Keratinocyte (primary cell): ENCODE measurements around the gene CCND1. TPM values are rescaled to one million over a fixed set of nuclear protein-coding genes. Genes with fewer than 3 reads are reported as not detected.

ENCODE experiments used
- DNase-seq: peaks from one replicate; pipeline ENCODE4 v3.0.0-alpha.2; 2011; ENCODE audit warnings: low read depth, missing footprints, low spot score
- FAIRE-seq: peaks from 2 replicates; lab custom pipeline; 2011; peaks lifted over from hg19 to GRCh38; lab: Jason Lieb, UNC
- H2AFZ ChIP-seq: 2 replicates; pipeline ENCODE4 v1.6.0; 2012; ENCODE audit warnings: low read length, control low read depth, inconsistent platforms; ENCODE audit not compliant: control insufficient read depth
- H3K27ac ChIP-seq: 2 replicates; pipeline ENCODE4 v1.5.1; 2011; ENCODE audit warnings: low read length; ENCODE audit not compliant: control insufficient read depth, insufficient read depth
- H3K27me3 ChIP-seq: 3 replicates; pipeline ENCODE4 v1.6.0; 2011; ENCODE audit warnings: low read length; ENCODE audit not compliant: control insufficient read depth, insufficient read depth; ENCODE audit errors: extremely low read depth
- H3K36me3 ChIP-seq, 2 experiments: 2 replicates in 1 of 2; 3 replicates in 1 of 2; pipeline ENCODE4 v1.5.1; 2011; ENCODE audit warnings: low read length in 2 of 2, mild to moderate bottlenecking in 1 of 2; ENCODE audit not compliant: control insufficient read depth in 2 of 2, insufficient read depth in 2 of 2; ENCODE audit errors: extremely low read depth in 1 of 2
- H3K4me1 ChIP-seq: 3 replicates; pipeline ENCODE4 v1.5.1; 2011; ENCODE audit warnings: low read length; ENCODE audit not compliant: control insufficient read depth, insufficient read depth; ENCODE audit errors: extremely low read depth
- H3K4me2 ChIP-seq: 3 replicates; pipeline ENCODE4 v1.6.0; 2011; ENCODE audit warnings: low read depth, low read length; ENCODE audit not compliant: control insufficient read depth, insufficient read depth; ENCODE audit errors: extremely low read depth
- H3K4me3 ChIP-seq, 3 experiments: fragments of 200-600 bp in 1 of 3; sonication (generic) in 1 of 3; 2 replicates in 2 of 3; 3 replicates in 1 of 3; pipeline ENCODE4 v1.5.1; 2011 to 2016; ENCODE audit warnings: low read length in 3 of 3, mild to moderate bottlenecking in 3 of 3, control low read depth in 2 of 3, inconsistent platforms in 1 of 3, low read depth in 1 of 3, mixed read lengths in 1 of 3, mixed run types in 1 of 3, moderate library complexity in 1 of 3; ENCODE audit not compliant: control insufficient read depth in 2 of 3, insufficient read depth in 2 of 3; ENCODE audit errors: extremely low read depth in 1 of 3
- H3K79me2 ChIP-seq: 2 replicates; pipeline ENCODE4 v1.6.0; 2012; ENCODE audit warnings: low read length; ENCODE audit not compliant: control insufficient read depth, insufficient read depth
- H3K9ac ChIP-seq: 3 replicates; pipeline ENCODE4 v1.6.0; 2011; ENCODE audit warnings: low read length; ENCODE audit not compliant: control insufficient read depth, insufficient read depth; ENCODE audit errors: extremely low read depth
- H3K9me1 ChIP-seq: 3 replicates; pipeline ENCODE4 v1.6.0; 2011; ENCODE audit warnings: low read length; ENCODE audit not compliant: control insufficient read depth, insufficient read depth; ENCODE audit errors: extremely low read depth
- H3K9me3 ChIP-seq: 2 replicates; pipeline ENCODE4 v1.5.1; 2012; ENCODE audit warnings: low read depth, low read length; ENCODE audit not compliant: control insufficient read depth
- H4K20me1 ChIP-seq: 3 replicates; pipeline ENCODE4 v1.6.0; 2011; ENCODE audit warnings: low read length; ENCODE audit not compliant: control insufficient read depth, insufficient read depth; ENCODE audit errors: extremely low read depth
- EZH2 ChIP-seq: IDR thresholded peaks from one replicate; pipeline ENCODE4 v1.6.1; 2012; ENCODE audit warnings: inconsistent platforms, mild to moderate bottlenecking, low read length, moderate library complexity
- dilution Hi-C: fragments of 300-500 bp; cut with MboI; formaldehyde crosslinking; loops from one replicate; pipeline ENCODE4 v1.7.0; 2020; ENCODE audit warnings: low sequenced_read_pairs; ENCODE audit not compliant: extremely low pct_ligation_motif_present
- polyA plus RNA-seq, 5 experiments: library from polyadenylated mRNA; depleted of rRNA in 3 of 5; stranded (reverse) in 3 of 5; stranded (forward) in 1 of 5; unstranded in 1 of 5; fragments of >200 nt; gene quantifications; 1 replicate in 1 of 5; 2 replicates in 3 of 5; 3 replicates in 1 of 5; pipeline versions ENCODE4 v1.2.1 to v1.2.3, GENCODE V29; 2011 to 2012; ENCODE audit warnings: missing spikeins in 2 of 5, low read depth in 1 of 5, low replicate concordance in 1 of 5
- TF ChIP-seq, protein P1 (sequence below), 3 experiments: IDR thresholded peaks in 1 of 3; conservative IDR thresholded peaks in 1 of 3; optimal IDR thresholded peaks in 1 of 3; 2 replicates in 2 of 3; 3 replicates in 1 of 3; pipeline versions ENCODE3 to v1.5.1; 2011; ENCODE audit warnings: low read length in 3 of 3, mild to moderate bottlenecking in 3 of 3, moderate library complexity in 2 of 3, control low read depth in 1 of 3, inconsistent platforms in 1 of 3; ENCODE audit not compliant: insufficient read depth in 2 of 3; ENCODE audit errors: extremely low read depth in 1 of 3

The CCND1 gene
- polyA plus RNA-seq, 1 donor (not counting 4 experiments of a cell fraction or from before 2014, with no cell fraction given) = 124 TPM

DNA sequence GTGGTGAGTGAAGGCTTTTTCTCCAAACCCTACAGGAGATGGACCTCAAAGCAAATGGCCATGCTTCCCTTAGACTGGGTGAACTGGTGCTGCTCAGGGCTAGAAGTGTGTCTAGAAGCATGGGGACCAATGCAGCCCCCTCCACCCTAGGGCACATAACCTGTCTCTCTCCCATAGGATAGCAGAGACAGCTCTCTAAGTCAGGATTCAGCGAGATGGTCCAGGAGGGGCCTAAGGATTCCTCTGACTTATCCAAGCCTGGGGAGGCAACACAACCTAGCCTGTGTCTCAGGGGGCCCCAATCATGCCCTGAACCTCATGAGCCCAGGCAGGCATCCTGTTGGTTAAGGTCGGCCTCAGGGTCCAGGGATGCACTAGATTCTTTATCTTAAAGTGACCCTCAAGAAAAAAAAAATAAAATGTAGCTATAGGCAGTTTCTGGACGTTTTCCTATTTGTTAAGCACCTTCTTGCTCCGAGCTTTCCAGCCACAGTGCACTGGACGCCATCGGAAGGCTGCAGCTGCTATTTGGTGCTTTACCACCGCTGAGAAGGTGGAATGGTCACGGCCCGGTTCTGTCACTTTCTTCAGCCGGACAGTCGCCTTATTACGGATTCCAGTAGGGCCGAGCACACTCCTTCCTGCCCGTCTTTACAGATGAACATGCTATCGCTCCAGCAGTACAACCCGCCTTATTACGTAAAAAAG is 5.0 kb upstream of the CCND1 start:
- no peak overlapping the region for H3K27ac ChIP-seq
- H3K27me3 ChIP-seq = peaks cover 12% of the 10 kb centered on the region
- no peak overlapping the region for H3K9ac ChIP-seq
- H3K4me2 ChIP-seq = peak overlapping the region; percentile 99
- H2AFZ ChIP-seq = no peak overlapping the region
- H3K36me3 ChIP-seq = no peaks in the 10 kb centered on the region
- TF ChIP-seq, protein P1, sequence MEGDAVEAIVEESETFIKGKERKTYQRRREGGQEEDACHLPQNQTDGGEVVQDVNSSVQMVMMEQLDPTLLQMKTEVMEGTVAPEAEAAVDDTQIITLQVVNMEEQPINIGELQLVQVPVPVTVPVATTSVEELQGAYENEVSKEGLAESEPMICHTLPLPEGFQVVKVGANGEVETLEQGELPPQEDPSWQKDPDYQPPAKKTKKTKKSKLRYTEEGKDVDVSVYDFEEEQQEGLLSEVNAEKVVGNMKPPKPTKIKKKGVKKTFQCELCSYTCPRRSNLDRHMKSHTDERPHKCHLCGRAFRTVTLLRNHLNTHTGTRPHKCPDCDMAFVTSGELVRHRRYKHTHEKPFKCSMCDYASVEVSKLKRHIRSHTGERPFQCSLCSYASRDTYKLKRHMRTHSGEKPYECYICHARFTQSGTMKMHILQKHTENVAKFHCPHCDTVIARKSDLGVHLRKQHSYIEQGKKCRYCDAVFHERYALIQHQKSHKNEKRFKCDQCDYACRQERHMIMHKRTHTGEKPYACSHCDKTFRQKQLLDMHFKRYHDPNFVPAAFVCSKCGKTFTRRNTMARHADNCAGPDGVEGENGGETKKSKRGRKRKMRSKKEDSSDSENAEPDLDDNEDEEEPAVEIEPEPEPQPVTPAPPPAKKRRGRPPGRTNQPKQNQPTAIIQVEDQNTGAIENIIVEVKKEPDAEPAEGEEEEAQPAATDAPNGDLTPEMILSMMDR (optimal IDR thresholded peaks at IDR 0.05 in 1 of 3, IDR thresholded peaks at IDR 0.05 in 1 of 3, conservative IDR thresholded peaks at IDR 0.05 in 1 of 3; ENCODE audit: extremely low read depth in 1 of 3, insufficient read depth in 2 of 3, low read length in 3 of 3) = no peak
- no peak for TF ChIP-seq EZH2
- H3K79me2 ChIP-seq = peaks cover 3% of the 10 kb centered on the region
- H4K20me1 ChIP-seq = no peaks in the 10 kb centered on the region
- H3K9me1 ChIP-seq = no peaks in the 10 kb centered on the region
- no peaks in the 10 kb centered on the region for H3K9me3 ChIP-seq
- H3K4me1 ChIP-seq = peaks cover 23% of the 10 kb centered on the region
- no peak overlapping the region for H3K4me3 ChIP-seq
- DNase-seq = no peak
- dilution Hi-C loops = no loop called here
- FAIRE-seq = no peak

DNA sequence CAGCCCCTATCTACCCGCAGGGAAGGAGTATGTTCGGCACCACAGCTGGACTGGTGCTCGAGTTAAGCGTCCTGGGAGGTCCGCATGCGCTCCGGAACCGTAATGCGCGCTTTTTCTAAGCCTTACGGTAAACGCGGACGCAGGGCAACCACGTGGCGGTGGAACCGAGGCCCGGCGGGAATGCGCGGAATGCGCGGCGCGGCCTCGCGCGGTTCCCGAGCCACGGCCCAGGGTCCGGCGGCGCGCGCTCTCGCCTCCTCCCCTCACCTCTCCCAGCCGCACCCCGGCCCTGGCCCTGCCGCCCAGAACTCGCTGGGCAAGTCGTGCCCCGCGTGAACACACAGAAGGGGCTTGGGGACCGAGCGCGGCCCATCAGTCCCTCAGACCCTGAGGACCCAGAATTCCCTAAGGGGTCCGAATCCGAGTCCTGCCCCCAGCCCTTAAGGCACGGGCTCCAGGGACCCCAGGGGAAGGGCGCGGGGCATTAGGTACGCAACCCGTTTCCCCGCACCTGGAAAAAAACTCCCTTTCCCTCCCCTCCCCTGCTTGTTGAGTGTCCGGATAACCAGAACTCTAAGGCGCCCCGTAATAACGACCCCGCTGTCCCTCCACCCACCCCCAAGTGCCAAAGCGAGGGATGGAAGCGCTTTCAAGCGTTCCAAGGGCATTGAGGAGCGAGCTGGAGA is 4.3 kb upstream of the CCND1 start:
- FAIRE-seq (no peak), DNase-seq (no peak)
- Histone ChIP-seq H3K36me3 (no peaks in the 10 kb centered on the region), H3K9me1 (no peaks in the 10 kb centered on the region), H4K20me1 (no peaks in the 10 kb centered on the region), H3K27me3 (peaks cover 12% of the 10 kb centered on the region), H3K9ac (peak overlapping the region; percentile 15), H3K4me2 (peak overlapping the region; percentile 99), H3K27ac (no peak overlapping the region), H2AFZ (no peak overlapping the region), H3K9me3 (no peaks in the 10 kb centered on the region), H3K4me1 (peaks cover 23% of the 10 kb centered on the region), H3K79me2 (peaks cover 10% of the 10 kb centered on the region), H3K4me3 (peak overlapping the region in 1 of 3 experiments; percentile 13)
- no peak for TF ChIP-seq EZH2
- TF ChIP-seq, protein P1 (optimal IDR thresholded peaks at IDR 0.05 in 1 of 3, IDR thresholded peaks at IDR 0.05 in 1 of 3, conservative IDR thresholded peaks at IDR 0.05 in 1 of 3; ENCODE audit: extremely low read depth in 1 of 3, insufficient read depth in 2 of 3, low read length in 3 of 3) = no peak
- dilution Hi-C loops = no loop called here
